Activated naive CD4-positive, alpha-beta T cell treated with anti-CD3 and anti-CD28 coated beads, Interleukin-2, amount 50 U/mL, for 24 hours (primary cell): Measurements from ENCODE around the gene NUP88.
A peak's percentile ranks its signal among the peaks of the same experiment; 100 is the strongest.
"Not testable (repeated sequence)": the region's sequence is repeated elsewhere in the genome, so short reads cannot be mapped to it uniquely, and the experiment has no call there.

ENCODE experiments used
- H3K27ac Mint-ChIP-seq: one replicate; pipeline ENCODE4 v1.8.0; 2021; ENCODE audit warnings: mild to moderate bottlenecking, mixed read lengths
- H3K27me3 Mint-ChIP-seq: one replicate; pipeline ENCODE4 v1.8.0; 2021; ENCODE audit warnings: mixed read lengths
- H3K36me3 Mint-ChIP-seq: one replicate; pipeline ENCODE4 v1.8.0; 2021; ENCODE audit warnings: mixed read lengths
- H3K4me1 Mint-ChIP-seq: one replicate; pipeline ENCODE4 v1.8.0; 2021; ENCODE audit warnings: mixed read lengths
- H3K4me3 Mint-ChIP-seq: one replicate; pipeline ENCODE4 v1.8.0; 2021; ENCODE audit warnings: mild to moderate bottlenecking, mixed read lengths
- H3K9me3 Mint-ChIP-seq: one replicate; pipeline ENCODE4 v1.8.0; 2021; ENCODE audit warnings: mixed read lengths

The NUP88 gene

DNA sequence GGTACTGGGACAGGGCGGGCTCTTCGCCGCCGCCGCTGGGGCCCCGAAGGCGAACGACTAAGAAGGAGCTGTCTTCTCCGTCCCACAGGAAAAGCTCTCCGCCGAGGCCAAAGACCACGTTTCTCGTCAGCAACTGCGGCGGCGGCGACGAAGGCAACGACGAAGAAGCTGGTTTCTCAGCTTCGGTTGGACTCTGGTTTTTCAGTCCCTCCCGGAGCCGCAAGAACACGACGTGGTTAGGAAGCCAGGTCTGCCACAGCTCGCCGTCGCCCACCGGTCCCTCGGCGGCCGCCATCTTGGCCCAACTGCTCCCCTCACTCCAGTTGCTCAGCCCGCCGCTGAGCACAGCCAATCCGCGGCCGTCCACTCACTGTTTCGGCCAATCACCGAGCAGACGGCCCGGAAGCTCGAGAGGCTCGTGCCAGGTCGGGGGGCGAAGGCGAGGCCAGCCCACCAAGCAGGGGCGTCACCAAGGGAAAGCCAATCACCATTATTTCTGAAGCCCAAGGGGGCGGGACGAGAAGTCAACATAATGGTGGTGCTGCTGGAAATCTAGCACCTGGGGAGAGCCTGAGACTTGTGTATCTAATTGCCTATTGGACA, at the start of gene NUP88:
Gene NUP88, minus strand, starts transcription at position 307 of the 603 bp plus-strand sequence. Its CDS starts 12 bp downstream, at position 295.
- H3K27ac Mint-ChIP-seq = peak within 1 kb of the TSS; percentile 99
- H3K4me1 Mint-ChIP-seq = peaks cover 46% of the 10 kb centered on the region
- H3K4me3 Mint-ChIP-seq = peak within 1 kb of the TSS; percentile 96
- H3K27me3 Mint-ChIP-seq = no peaks in the 10 kb centered on the region
- H3K9me3 Mint-ChIP-seq = no peaks in the 10 kb centered on the region
- peaks cover 5% of the 10 kb centered on the region for H3K36me3 Mint-ChIP-seq

GRCh38 chr17:5468075-5468473, 48.6 kb upstream of the NUP88 start:
- H3K4me1 Mint-ChIP-seq = peaks cover 47% of the 10 kb centered on the region
- H3K36me3 Mint-ChIP-seq = peaks cover 8% of the 10 kb centered on the region
- peak overlapping the region; percentile 92 for H3K4me3 Mint-ChIP-seq
- H3K9me3 Mint-ChIP-seq = no peaks in the 10 kb centered on the region
- no peaks in the 10 kb centered on the region for H3K27me3 Mint-ChIP-seq
- peak overlapping the region; percentile 10 for H3K27ac Mint-ChIP-seq

DNA sequence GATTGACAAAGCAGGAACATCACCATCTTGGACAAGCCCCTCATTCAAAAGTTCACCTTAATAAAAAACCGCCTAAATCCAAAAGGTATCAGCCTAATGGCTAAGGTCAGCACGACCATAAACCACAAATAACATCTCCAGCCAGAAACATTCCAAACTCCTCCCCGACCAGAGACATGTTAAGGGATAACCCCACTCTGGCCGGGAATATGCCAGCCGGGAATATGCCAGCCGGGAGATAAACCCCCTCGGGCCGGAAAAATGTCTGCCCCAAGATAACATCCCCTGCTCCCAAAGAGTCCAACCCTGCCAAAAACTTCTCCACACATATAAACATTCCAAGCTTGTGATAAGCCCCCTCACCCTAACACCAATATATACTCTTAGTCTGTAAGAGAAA, 48.0 kb upstream of the NUP88 start:
- Mint-ChIP-seq H3K27ac (no peak overlapping the region), H3K4me3 (peak overlapping the region; percentile 92), H3K9me3 (no peaks in the 10 kb centered on the region), H3K4me1 (peaks cover 48% of the 10 kb centered on the region), H3K36me3 (peaks cover 8% of the 10 kb centered on the region), H3K27me3 (no peaks in the 10 kb centered on the region)

- no peak overlapping the region for H3K27ac Mint-ChIP-seq
- H3K4me1 Mint-ChIP-seq = peaks cover 48% of the 10 kb centered on the region
- H3K9me3 Mint-ChIP-seq = no peaks in the 10 kb centered on the region
Observed at GRCh38 chr17:5466295-5466694, 46.8 kb upstream of the NUP88 start.

GRCh38 chr17:5464717-5465507, 45.5 kb upstream of the NUP88 start:
- Mint-ChIP-seq H3K9me3 (no peaks in the 10 kb centered on the region), H3K36me3 (peaks cover 13% of the 10 kb centered on the region), H3K4me1 (peaks cover 44% of the 10 kb centered on the region), H3K27ac (no peak overlapping the region), H3K27me3 (no peaks in the 10 kb centered on the region), H3K4me3 (no peak overlapping the region)

More at GRCh38 chr17:5466295-5466694, 46.8 kb upstream of the NUP88 start:
- peaks cover 7% of the 10 kb centered on the region for H3K36me3 Mint-ChIP-seq
- no peaks in the 10 kb centered on the region for H3K27me3 Mint-ChIP-seq
- peak overlapping the region; percentile 92 for H3K4me3 Mint-ChIP-seq

DNA sequence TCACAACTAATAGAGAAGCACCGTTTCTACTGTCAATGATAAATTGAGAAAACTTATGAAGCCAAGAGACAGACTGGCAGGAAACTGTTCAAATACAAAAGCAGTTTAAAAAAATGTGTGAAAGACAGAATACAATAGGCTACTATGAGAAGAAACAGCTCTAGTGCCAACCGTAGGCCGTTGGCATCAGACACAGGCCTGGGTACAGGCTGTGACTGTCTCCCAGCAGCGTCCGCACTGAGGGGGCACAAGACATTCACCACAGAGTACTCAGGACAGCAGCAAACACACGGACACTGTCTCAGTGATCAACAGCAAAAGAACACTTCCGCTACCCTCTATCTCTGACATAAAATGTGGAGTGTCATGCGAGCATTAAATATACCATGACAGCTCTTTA, 27.3 kb upstream of the NUP88 start:
- H3K4me3 Mint-ChIP-seq = no peak overlapping the region
- no peaks in the 10 kb centered on the region for H3K4me1 Mint-ChIP-seq
- H3K27me3 Mint-ChIP-seq = no peaks in the 10 kb centered on the region
- H3K36me3 Mint-ChIP-seq = peaks cover 15% of the 10 kb centered on the region
- no peaks in the 10 kb centered on the region for H3K9me3 Mint-ChIP-seq
- H3K27ac Mint-ChIP-seq = no peak overlapping the region

DNA sequence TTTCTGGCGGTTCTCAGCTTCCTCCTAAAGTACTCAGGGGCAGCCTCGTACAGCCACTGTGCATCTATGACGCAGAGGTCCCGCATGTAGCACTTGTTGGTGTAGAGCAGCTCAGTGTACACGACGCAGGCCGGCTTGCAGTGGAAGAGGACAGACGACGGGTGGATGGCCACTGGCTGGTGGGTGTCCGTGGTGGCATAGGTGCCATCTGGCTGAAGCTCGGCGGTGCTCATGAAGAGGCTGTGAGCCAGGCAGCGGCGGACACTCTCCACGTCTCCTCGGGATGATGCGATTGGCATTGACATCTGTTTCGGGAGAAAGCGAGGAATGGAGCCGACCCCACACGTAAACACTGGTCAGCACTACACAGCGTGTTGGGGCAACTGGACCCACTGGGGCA, 24.7 kb upstream of the NUP88 start:
- Mint-ChIP-seq H3K36me3 (peaks cover 11% of the 10 kb centered on the region), H3K9me3 (no peaks in the 10 kb centered on the region), H3K4me1 (peaks cover 8% of the 10 kb centered on the region), H3K27me3 (no peaks in the 10 kb centered on the region), H3K4me3 (no peak overlapping the region), H3K27ac (no peak overlapping the region)

GRCh38 chr17:5443728-5444127, 24.3 kb upstream of the NUP88 start:
- no peaks in the 10 kb centered on the region for H3K9me3 Mint-ChIP-seq
- peaks cover 8% of the 10 kb centered on the region for H3K4me1 Mint-ChIP-seq
- H3K27ac Mint-ChIP-seq = no peak overlapping the region
- H3K36me3 Mint-ChIP-seq = peaks cover 8% of the 10 kb centered on the region
- no peaks in the 10 kb centered on the region for H3K27me3 Mint-ChIP-seq
- no peak overlapping the region for H3K4me3 Mint-ChIP-seq

GRCh38 chr17:5439446-5439764, 19.9 kb upstream of the NUP88 start:
- Mint-ChIP-seq H3K4me1 (peaks cover 40% of the 10 kb centered on the region), H3K4me3 (peak overlapping the region; percentile 94), H3K36me3 (peaks cover 17% of the 10 kb centered on the region), H3K27me3 (no peaks in the 10 kb centered on the region), H3K27ac (peak overlapping the region; percentile 97), H3K9me3 (no peaks in the 10 kb centered on the region)

- H3K9me3 Mint-ChIP-seq = no peaks in the 10 kb centered on the region
- peaks cover 17% of the 10 kb centered on the region for H3K36me3 Mint-ChIP-seq
- peak within 1 kb of the TSS; percentile 97 for H3K27ac Mint-ChIP-seq
- peak within 1 kb of the TSS; percentile 94 for H3K4me3 Mint-ChIP-seq
- peaks cover 40% of the 10 kb centered on the region for H3K4me1 Mint-ChIP-seq
- H3K27me3 Mint-ChIP-seq = no peaks in the 10 kb centered on the region
Observed at GRCh38 chr17:5438716-5439445, 19.4 kb upstream of the NUP88 start, which contains the start of gene C1QBP. Gene C1QBP (minus strand): TSS chr17:5439155. CDS start chr17:5439073, 82 bp downstream.

GRCh38 chr17:5437721-5438317, 18.4 kb upstream of the NUP88 start:
- H3K9me3 Mint-ChIP-seq = no peaks in the 10 kb centered on the region
- H3K27ac Mint-ChIP-seq = peak overlapping the region; percentile 93
- peaks cover 40% of the 10 kb centered on the region for H3K4me1 Mint-ChIP-seq
- H3K36me3 Mint-ChIP-seq = peaks cover 16% of the 10 kb centered on the region
- H3K27me3 Mint-ChIP-seq = no peaks in the 10 kb centered on the region
- H3K4me3 Mint-ChIP-seq = peak overlapping the region; percentile 94

GRCh38 chr17:5435781-5436315, 16.4 kb upstream of the NUP88 start:
- Mint-ChIP-seq H3K27ac (peak overlapping the region; percentile 79), H3K4me3 (peak overlapping the region; percentile 94), H3K36me3 (peaks cover 19% of the 10 kb centered on the region), H3K4me1 (peaks cover 40% of the 10 kb centered on the region)
- H3K9me3 Mint-ChIP-seq, H3K27me3 Mint-ChIP-seq: not testable (repeated sequence)

DNA sequence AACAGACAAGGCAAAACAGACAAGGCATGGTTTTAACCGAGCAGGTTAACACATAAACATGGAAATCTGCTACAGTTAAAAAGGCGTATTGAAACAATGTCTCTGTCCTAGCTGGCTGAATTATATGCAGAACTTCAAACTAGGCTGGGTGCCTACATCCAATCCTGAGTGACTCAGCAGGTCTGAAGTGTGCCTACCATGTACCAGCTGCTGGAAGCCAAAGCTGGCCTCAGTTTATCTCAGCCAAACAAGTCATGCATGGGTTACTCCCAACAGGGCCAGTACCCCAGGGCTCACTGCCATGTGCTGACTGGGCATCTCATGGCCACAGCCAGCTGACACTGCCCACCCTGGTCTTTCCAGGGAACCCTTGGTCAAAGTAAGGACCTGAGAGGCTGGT, 15.5 kb upstream of the NUP88 start:
- peaks cover 21% of the 10 kb centered on the region for H3K36me3 Mint-ChIP-seq
- H3K27me3 Mint-ChIP-seq = no peaks in the 10 kb centered on the region
- no peaks in the 10 kb centered on the region for H3K9me3 Mint-ChIP-seq
- H3K27ac Mint-ChIP-seq = peak overlapping the region; percentile 79
- peak overlapping the region; percentile 45 for H3K4me3 Mint-ChIP-seq
- peaks cover 38% of the 10 kb centered on the region for H3K4me1 Mint-ChIP-seq

DNA sequence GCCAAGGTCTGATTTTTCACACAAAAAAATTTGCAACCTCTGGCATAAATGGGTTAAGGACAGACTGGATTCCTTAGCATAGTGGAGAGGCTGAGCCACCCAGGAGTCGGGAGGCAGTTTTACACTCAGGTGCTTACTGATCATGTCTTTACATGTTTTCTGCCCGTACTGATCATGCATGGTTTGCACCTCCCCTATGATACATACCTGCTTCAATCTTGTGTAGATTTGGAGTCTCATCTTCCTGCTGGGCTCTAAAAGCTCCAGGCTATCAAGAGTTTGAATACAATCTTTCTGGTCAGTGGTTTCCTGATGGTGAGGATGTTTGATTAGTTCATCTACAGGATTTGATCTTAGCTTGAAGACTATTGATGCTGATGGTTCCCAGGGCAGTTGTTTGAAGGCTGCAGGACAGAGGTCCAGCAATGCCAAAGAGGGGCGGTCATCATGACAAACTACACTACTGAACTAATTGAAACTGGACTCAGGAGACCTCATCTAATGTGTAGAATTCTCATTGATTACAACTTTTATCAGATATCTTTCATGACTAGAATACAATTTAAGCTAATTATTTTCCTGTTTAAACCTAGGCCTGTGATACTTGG, 12.6 kb upstream of the NUP88 start:
- Mint-ChIP-seq H3K36me3 (peaks cover 13% of the 10 kb centered on the region), H3K27me3 (no peaks in the 10 kb centered on the region), H3K4me1 (peaks cover 21% of the 10 kb centered on the region), H3K4me3 (no peak overlapping the region), H3K27ac (no peak overlapping the region), H3K9me3 (no peaks in the 10 kb centered on the region)

DNA sequence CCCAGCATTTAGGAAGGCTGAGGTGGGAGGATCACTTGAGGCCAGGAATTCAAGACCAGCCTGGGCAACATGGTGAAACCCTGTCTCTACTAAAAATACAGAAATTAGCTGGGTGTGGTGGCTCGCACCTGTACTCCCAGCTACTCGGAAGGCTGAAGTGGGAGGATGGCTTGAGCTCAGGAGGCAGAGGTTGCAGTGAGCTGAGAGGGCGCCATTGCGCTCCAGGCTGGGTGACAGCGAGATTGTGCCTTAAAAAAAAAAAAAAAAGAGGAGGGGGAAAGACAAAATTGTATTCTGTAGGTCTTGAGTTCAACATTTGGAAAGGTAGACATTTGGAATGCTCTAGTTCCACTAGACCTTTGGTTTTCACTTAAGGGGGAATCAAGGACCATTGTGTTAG, 11.8 kb upstream of the NUP88 start:
- H3K4me1 Mint-ChIP-seq = peaks cover 13% of the 10 kb centered on the region
- not testable (repeated sequence) for H3K9me3 Mint-ChIP-seq, H3K36me3 Mint-ChIP-seq, H3K27me3 Mint-ChIP-seq, H3K27ac Mint-ChIP-seq, H3K4me3 Mint-ChIP-seq
